Kidney (tissue), 14 donors: ENCODE measurements around the gene BTBD9. TPM values are rescaled to one million over a fixed set of nuclear protein-coding genes. Genes with fewer than 3 reads are reported as not detected.

Source experiments
- DNase-seq, 5 donors: peaks; one replicate each; pipeline ENCODE4 v3.0.0-alpha.2; 2013 to 2020
- FAIRE-seq: peaks from 2 replicates; lab custom pipeline; 2012; peaks lifted over from hg19 to GRCh38; lab: Jason Lieb, UNC
- H3K27ac ChIP-seq, 2 donors: one replicate each; pipeline ENCODE4 v1.7.0; 2013; ENCODE audit warnings: low read depth in 2 of 2, low read length in 2 of 2, inconsistent platforms in 1 of 2
- H3K27me3 ChIP-seq: one replicate; pipeline ENCODE4 v1.7.1; 2013; ENCODE audit warnings: low read length, inconsistent platforms; ENCODE audit not compliant: control insufficient read depth, insufficient read depth
- H3K36me3 ChIP-seq, 3 donors: one replicate each; pipeline versions ENCODE4 v1.7.0 to v1.7.1; 2013; ENCODE audit warnings: low read length in 3 of 3, control low read depth in 1 of 3, inconsistent platforms in 1 of 3; ENCODE audit not compliant: insufficient read depth in 3 of 3, control insufficient read depth in 2 of 3
- H3K4me1 ChIP-seq, 3 donors: one replicate each; pipeline versions ENCODE4 v1.7.0 to v1.7.1; 2013; ENCODE audit warnings: low read length in 3 of 3, inconsistent platforms in 1 of 3, low read depth in 1 of 3; ENCODE audit not compliant: control insufficient read depth in 2 of 3, insufficient read depth in 2 of 3
- H3K4me3 ChIP-seq, 3 donors: one replicate each; pipeline versions ENCODE4 v1.7.0 to v1.8.1; 2013; ENCODE audit warnings: low read length in 3 of 3, control low read depth in 1 of 3, inconsistent platforms in 1 of 3
- H3K9ac ChIP-seq, 3 donors: one replicate each; pipeline versions ENCODE4 v1.7.0 to v1.7.1; 2013; ENCODE audit warnings: low read length in 3 of 3, control low read depth in 1 of 3, inconsistent platforms in 1 of 3
- H3K9me3 ChIP-seq, 3 donors: one replicate each; pipeline versions ENCODE4 v1.7.0 to v1.7.1; 2013; ENCODE audit warnings: low read length in 3 of 3, control low read depth in 1 of 3, inconsistent platforms in 1 of 3; ENCODE audit not compliant: control insufficient read depth in 2 of 3, insufficient read depth in 1 of 3
- intact Hi-C: fragments of 100-400 bp; cut with DNase I; formaldehyde crosslinking; loops from one replicate; pipeline ENCODE4 v1.11.1; 2022
- polyA plus RNA-seq: library from polyadenylated mRNA; stranded (reverse); fragments of 350-450 nt; fragmentation: Illumina TruSeq; extraction: RNeasy Lipid Tissue Mini Kit (QIAGEN cat#74804); gene quantifications from one replicate; pipeline ENCODE4 v1.2.3, GENCODE V29; 2014; ENCODE audit warnings: low read depth, low replicate concordance; ENCODE audit not compliant: insufficient read depth
- total RNA-seq: library from RNA; stranded (reverse); fragmentation: NEBNext Ultra II Directional; extraction: Animal tissue kit (Norgen Biotek cat#: 25700); gene quantifications from one replicate; pipeline ENCODE4 v1.2.1, GENCODE V29; 2021
- TF ChIP-seq, protein P1 (sequence below): IDR thresholded peaks from 3 replicates; pipeline ENCODE4 v1.5.1; 2012; ENCODE audit warnings: mild to moderate bottlenecking, moderate library complexity, borderline replicate concordance; ENCODE audit not compliant: insufficient read depth; ENCODE audit errors: extremely low read depth
- donor health status: control.
- donor health status: control.
- donor health status: control.
- donor health status: control.
- donor health status: control.
- donor health status: DM: yes; HTN: yes; CAD: no.
- donor health status: Normal renal cell carcinoma (clear cell type).

Gene BTBD9
- total and polyA plus RNA-seq, 2 donors from 2014 or later: 4.2 to 29.9 TPM

DNA sequence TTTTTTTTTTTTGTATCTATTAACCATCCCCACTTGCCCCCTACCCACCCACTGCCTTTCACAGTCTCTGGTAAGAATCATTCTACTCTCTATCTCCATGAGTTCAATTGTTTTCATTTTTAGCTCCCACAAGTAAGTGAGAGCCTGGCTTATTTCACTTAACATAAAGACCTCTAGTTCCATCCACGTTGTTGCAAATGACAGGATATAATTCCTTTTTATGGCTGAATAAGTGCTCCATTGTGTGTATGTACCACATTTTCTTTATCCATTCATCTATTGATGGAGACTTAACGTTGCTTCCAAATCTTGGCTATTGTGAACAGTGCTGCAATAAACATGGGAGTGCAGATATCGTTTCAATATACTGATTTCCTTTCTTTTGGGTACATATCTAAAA is 328.5 kb downstream of the BTBD9 start:
- no peak overlapping the region for H3K9ac ChIP-seq
- no peak for DNase-seq
- H3K4me1 ChIP-seq: no peaks in the 10 kb centered on the region
- TF ChIP-seq, protein P1, sequence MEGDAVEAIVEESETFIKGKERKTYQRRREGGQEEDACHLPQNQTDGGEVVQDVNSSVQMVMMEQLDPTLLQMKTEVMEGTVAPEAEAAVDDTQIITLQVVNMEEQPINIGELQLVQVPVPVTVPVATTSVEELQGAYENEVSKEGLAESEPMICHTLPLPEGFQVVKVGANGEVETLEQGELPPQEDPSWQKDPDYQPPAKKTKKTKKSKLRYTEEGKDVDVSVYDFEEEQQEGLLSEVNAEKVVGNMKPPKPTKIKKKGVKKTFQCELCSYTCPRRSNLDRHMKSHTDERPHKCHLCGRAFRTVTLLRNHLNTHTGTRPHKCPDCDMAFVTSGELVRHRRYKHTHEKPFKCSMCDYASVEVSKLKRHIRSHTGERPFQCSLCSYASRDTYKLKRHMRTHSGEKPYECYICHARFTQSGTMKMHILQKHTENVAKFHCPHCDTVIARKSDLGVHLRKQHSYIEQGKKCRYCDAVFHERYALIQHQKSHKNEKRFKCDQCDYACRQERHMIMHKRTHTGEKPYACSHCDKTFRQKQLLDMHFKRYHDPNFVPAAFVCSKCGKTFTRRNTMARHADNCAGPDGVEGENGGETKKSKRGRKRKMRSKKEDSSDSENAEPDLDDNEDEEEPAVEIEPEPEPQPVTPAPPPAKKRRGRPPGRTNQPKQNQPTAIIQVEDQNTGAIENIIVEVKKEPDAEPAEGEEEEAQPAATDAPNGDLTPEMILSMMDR: no peak
- H3K27me3 ChIP-seq: no peaks in the 10 kb centered on the region
- intact Hi-C loops: no loop called here
- no peak overlapping the region for H3K4me3 ChIP-seq
- H3K36me3 ChIP-seq: no peaks in the 10 kb centered on the region
- no peaks in the 10 kb centered on the region for H3K9me3 ChIP-seq
- no peak for FAIRE-seq
- no peak overlapping the region for H3K27ac ChIP-seq

DNA sequence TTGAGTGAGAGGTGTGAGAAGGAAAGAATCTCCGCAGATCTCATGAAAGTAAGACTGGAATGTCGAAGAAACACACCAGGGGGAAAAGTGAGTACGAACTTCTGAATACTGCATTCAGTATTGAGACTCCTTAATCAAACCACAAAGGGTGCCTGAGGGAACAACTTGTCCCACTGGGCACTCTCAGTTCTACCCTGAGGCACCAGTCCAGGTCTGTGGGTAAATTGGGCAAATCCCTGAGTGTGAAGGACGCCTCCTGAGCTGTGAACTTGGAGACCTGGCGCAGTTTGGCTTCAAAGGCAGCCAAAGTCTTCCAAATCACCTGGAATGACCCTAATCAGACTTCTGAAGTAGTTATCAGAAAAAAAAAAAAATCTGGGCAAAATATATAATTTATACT is 329.7 kb downstream of the BTBD9 start:
- no peaks in the 10 kb centered on the region for H3K27me3 ChIP-seq
- H3K9ac ChIP-seq: no peak overlapping the region
- no peaks in the 10 kb centered on the region for H3K9me3 ChIP-seq
- no peaks in the 10 kb centered on the region for H3K36me3 ChIP-seq
- DNase-seq (no peak), FAIRE-seq (no peak)
- intact Hi-C loops: no loop called here
- H3K4me1 ChIP-seq: no peaks in the 10 kb centered on the region
- H3K4me3 ChIP-seq: no peak overlapping the region
- H3K27ac ChIP-seq: no peak overlapping the region
- TF ChIP-seq, protein P1: no peak

DNA sequence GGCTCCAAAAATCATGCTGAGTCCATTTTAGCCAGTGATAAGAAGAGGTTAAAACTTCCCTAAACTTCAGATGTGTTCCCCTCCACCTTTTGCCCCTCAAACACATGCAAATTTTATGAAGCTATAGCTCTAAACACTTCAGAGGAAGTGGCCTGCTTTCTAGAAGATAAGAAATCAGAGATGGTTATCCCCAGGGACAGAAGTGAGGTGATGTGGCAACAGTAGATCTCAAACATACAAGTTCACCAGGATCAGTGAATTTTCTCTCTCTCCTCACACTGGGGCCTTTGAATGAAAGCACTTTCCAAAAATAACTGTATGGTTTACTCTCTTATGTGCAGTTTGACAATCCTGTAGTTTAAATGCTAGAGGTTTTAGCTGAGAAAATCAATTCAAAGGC is 332.0 kb downstream of the BTBD9 start:
- no peak for FAIRE-seq
- no peaks in the 10 kb centered on the region for H3K36me3 ChIP-seq

More for the DNA sequence above, 332.0 kb downstream of the BTBD9 start:
- TF ChIP-seq, protein P1: no peak
- no peak overlapping the region for H3K9ac ChIP-seq
- no peaks in the 10 kb centered on the region for H3K9me3 ChIP-seq
- no peaks in the 10 kb centered on the region for H3K27me3 ChIP-seq
- no peak overlapping the region for H3K27ac ChIP-seq
- DNase-seq: no peak
- H3K4me1 ChIP-seq: no peaks in the 10 kb centered on the region
- no peak overlapping the region for H3K4me3 ChIP-seq
- intact Hi-C loops: no loop called here
